ENCODE results near the gene ANKRD65. TPM values are rescaled to one million over a fixed set of nuclear protein-coding genes. Genes with fewer than 3 reads are reported as not detected.
"Not testable (repeated sequence)": the region's sequence is repeated elsewhere in the genome, so short reads cannot be mapped to it uniquely, and the experiment has no call there.

The ANKRD65 gene
- 1 to 10 TPM; 2.4 to 7.4 TPM for total RNA-seq
- long read RNA-seq, donor 1, partial matches to known transcripts: 11 of 14 reads
- long read RNA-seq, donor 1, other reads (novel, unspliced or antisense): 3 of 14 reads
- long read RNA-seq, donor 2, partial matches to known transcripts: 15 of 16 reads
- long read RNA-seq, donor 2, other reads (novel, unspliced or antisense): 1 of 16 reads

- intact Hi-C loops (cut with DNase I): no loop called here
- DNase-seq (ENCODE audit: low spot score): no peak
Observed at GRCh38 chr1:1421147-1421906, at the start of gene ANKRD65. TSS of gene ANKRD65 (minus strand) at chr1:1421276. CDS start at chr1:1421005, 271 bp downstream.

DNA sequence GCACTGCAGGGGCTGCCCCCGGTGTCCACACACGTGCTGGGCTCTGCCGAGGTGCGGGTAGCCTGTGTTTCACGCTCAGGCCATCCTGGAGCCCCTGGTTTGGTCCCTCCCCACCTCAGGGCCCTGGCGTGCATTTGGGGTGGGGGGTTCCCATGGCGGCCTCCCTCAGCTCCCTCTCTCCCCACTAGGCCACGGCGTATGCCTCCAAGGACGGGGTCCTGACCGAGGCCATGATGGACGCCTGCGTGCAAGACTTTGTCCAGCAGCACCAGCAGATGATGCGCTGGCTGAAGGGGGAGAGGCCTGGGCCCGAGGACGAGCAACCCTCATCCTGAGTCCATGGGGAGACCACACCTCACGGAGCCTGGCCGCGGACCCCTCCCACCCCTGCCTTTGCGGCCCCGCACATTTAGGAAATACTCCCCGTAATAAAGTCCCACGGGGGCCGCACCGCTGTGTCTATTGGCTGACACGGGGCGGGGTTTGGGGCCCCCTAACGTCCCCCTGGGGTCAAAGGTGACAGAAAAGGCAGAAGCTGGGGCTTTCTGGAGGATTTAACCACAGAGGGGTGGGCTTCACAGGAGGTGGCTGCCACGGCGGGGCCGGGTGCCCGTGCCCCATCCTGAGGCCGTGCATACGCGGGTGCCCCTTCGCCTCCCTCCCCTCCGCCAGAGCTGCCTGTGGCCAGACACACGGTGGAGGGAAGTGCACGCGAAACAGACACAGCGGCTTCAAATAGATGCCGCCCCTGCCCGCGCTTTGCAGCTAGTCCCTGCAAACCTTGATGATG, 47.3 kb upstream of the ANKRD65 start:
- DNase-seq (ENCODE audit: low spot score); intact Hi-C loops (cut with DNase I): not testable (repeated sequence)

DNA sequence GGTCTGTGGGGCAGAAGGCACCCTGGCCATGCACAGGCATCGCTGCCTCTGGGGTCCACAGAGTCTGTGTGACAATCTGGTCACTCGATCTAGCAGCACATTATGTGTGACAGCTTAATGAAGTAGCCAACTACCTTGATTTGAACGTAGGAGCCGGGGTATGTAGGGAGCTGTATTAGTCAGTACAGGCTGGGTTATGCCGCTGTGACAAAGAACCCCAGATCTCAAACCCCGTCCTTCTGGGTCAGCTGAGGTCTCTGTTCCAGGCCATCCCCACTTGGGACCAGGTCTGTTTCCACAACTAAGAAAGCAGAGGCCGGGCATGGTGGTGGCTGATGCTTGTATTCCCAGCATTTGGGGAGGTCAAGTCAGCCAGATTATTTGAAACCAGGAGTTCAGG, 42.2 kb upstream of the ANKRD65 start:
- intact Hi-C loops (cut with DNase I): no loop called here
- no peak for DNase-seq (ENCODE audit: low spot score)

DNA sequence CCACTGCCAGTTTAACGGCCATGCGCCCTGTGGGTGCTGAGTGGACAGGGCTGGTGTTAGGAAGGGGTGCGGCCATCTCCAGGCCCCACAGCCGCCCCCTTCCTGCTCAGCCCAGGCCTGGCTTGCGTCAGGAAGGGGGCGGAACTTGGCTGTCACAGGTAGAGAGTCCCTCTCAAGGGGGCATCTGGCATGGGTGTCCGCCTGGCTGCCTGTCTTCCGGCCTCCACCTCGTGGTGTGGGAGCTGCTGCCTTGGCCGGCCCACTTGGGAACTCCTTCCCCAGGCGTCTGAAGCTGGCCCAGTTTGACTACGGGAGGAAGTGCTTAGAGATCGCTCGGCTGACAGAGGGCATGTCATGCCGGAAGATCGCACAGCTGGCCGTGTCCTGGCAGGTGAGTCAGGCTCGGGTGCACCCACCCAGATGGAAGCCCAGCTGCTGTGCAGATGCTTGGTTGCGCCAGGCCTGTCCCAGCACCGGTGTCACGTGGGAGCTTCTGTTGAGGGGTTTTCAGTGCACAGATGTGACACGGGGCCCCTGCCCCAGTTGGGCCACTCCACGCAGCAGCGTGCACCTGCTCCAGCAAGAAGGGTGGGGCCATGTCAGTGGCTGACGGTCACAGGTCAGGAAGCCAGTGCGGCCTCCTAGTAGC, 41.4 kb upstream of the ANKRD65 start:
- no peak for DNase-seq (ENCODE audit: low spot score)
- intact Hi-C loops (cut with DNase I): no loop called here

GRCh38 chr1:1461721-1462317, 40.7 kb upstream of the ANKRD65 start:
- intact Hi-C loops (cut with DNase I): no loop called here

DNA sequence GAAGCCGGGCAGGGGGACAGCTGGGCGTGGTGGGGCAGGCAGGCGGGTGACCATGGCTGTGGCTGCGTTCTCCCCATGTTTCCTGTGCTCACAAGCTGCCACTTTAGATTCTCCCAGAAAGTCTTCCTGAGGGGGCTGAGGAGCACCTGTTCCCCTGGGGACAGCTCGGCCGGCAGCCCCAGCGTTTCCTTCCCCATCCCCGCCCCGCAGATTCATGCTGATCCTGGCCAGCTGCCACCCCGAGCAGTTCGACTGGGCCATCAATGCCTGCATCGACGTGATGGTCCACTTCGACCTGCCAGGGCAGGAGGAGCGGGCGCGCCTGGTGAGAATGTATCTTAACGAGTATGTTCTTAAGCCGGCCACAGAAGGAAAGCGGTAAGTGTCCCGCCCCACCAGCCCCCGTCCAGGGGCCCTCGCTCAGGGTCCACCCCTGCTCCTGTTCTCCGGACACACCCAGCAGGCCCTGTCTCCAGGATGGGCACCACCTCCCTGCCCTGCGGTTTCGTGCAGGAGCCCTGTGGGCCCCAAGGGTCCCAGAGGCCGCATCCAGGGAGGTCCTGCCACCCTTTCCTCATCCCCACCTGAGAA, 39.6 kb upstream of the ANKRD65 start:
- DNase-seq (ENCODE audit: low spot score): no peak
- intact Hi-C loops (cut with DNase I): no loop called here

More at GRCh38 chr1:1461721-1462317, 40.7 kb upstream of the ANKRD65 start:
- DNase-seq (ENCODE audit: low spot score): no peak

DNA sequence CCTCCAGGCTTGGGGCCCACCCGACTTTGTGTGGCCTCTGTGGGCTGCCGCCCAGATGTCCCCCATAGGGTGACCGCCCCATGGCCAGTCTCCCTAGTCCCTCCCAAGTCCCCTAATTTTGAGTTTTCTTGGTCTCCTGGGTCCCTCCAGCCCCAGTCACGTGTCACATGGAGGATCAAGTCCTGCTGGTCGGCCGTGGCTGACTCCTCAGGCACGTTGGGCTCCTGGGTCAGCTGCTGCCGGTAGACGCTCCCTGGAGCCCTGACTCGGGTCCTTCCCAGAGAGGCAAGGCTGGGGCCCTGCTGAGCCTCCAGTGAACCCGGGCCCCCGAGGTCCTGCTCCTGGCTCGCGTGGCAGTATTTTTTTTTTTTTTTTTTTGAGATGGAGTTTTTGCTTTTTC, 38.6 kb upstream of the ANKRD65 start:
- DNase-seq (ENCODE audit: low spot score); intact Hi-C loops (cut with DNase I): not testable (repeated sequence)

GRCh38 chr1:1459156-1459555, 38.1 kb upstream of the ANKRD65 start:
- DNase-seq (ENCODE audit: low spot score); intact Hi-C loops (cut with DNase I): not testable (repeated sequence)

DNA sequence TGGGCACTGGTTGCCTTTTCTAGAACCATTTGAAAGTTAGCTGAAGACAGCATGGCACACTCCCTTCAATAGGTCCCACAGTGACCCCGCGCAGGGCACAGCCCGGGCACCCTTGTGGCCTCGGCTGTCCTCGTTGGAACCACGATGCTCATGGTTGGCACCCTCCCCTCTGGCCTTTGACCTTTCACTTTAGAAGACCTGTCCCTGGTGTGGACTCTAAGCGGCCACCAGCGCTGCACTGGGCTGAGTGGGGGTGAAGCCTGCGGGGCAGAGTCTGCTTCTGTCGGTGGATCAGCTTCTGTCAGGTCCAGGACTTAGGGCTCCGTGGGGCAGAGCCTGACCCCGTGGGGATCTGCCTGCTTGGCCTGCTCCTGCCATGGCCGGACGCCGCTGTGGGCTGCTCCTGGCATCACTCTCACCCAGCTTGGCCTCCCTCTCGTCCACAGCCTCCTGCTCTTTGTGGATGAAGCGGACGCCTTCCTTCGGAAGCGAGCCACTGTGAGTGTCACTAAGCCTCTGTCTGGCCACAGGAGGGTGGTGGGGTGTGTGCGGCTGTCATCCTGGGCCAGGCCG, 35.7 kb upstream of the ANKRD65 start:
- intact Hi-C loops (cut with DNase I); DNase-seq (ENCODE audit: low spot score): not testable (repeated sequence)

- intact Hi-C loops (cut with DNase I); DNase-seq (ENCODE audit: low spot score): not testable (repeated sequence)
Observed at GRCh38 chr1:1455934-1456333, 34.9 kb upstream of the ANKRD65 start.

- intact Hi-C loops (cut with DNase I): no loop called here
- no peak for DNase-seq (ENCODE audit: low spot score)
Observed at GRCh38 chr1:1455366-1455884, 34.3 kb upstream of the ANKRD65 start.

DNA sequence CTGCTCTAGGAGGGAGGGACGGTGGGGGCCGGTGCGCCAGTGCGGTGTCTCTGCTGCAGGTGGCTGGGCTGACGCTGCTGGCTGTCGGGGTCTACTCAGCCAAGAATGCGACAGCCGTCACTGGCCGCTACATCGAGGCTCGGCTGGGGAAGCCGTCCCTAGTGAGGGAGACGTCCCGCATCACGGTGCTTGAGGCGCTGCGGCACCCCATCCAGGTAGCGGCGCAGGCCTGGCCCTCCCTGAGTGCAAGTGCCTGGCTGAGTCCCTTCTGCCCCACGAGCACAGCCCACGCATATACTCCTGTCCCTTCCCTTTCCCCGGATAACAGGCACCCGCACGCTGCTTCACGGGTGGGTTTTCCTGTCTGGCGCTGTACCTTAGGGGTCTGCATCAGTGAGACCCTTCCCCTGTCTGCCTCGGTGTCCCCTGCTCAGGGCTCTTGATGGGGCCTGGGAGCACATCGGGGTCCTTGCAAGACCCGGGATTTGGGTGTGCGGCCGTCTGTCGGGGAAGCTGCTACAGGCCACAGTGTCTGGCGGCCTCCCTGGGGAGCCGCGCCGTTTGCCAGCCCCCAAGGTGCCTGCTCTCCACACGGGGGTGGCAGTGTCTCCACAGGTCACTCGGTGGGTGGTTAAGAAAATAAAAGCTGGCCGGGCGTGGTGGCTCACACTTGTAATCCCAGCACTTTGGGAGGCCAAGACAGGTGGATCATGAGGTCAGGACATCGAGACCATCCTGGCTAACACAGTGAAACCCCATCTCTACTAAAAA, 33.4 kb upstream of the ANKRD65 start:
- DNase-seq (ENCODE audit: low spot score); intact Hi-C loops (cut with DNase I): not testable (repeated sequence)

- DNase-seq (ENCODE audit: low spot score): no peak
- intact Hi-C loops (cut with DNase I): no loop called here
Observed at GRCh38 chr1:1452882-1453281, 31.8 kb upstream of the ANKRD65 start.

DNA sequence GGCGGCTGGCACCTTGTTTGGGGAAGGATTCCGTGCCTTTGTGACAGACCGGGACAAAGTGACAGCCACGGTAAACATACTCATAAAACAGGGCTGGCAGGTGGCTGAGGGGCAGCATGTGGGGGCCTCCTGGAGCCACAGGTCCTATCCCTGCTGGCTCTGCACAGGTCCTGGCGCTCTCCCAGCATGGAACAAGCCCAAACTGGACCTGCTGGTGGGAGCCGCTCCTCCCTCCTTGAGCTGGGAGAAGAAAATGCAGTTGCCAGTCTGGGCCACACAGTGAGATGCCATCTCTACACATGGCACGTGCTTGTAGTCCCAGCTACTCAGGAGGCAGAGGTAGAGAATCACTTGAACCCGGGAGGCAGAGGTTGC, 31.3 kb upstream of the ANKRD65 start:
- DNase-seq (ENCODE audit: low spot score); intact Hi-C loops (cut with DNase I): not testable (repeated sequence)

- DNase-seq (ENCODE audit: low spot score): no peak
Observed at GRCh38 chr1:1451696-1452364, 30.8 kb upstream of the ANKRD65 start.

GRCh38 chr1:1450616-1451015, 29.5 kb upstream of the ANKRD65 start:
- intact Hi-C loops (cut with DNase I); DNase-seq (ENCODE audit: low spot score): not testable (repeated sequence)

More at GRCh38 chr1:1451696-1452364, 30.8 kb upstream of the ANKRD65 start:
- intact Hi-C loops (cut with DNase I): no loop called here

GRCh38 chr1:1449099-1449739, 28.1 kb upstream of the ANKRD65 start, which contains the start of gene ATAD3C:
TSS of gene ATAD3C (plus strand) at chr1:1449689. CDS start at chr1:1450684, 995 bp downstream.
- intact Hi-C loops (cut with DNase I): no loop called here
- no peak for DNase-seq (ENCODE audit: low spot score)

Data from posterior vena cava (tissue), 2 donors.